GM12865 (cell line): ENCODE measurements around the gene FITM1.

Source experiments
- DNase-seq: peaks from one replicate; pipeline ENCODE4 v3.0.0; 2010; ENCODE audit warnings: low read depth
- H3K4me3 ChIP-seq: 2 replicates; pipeline ENCODE4 v1.5.1; 2011; ENCODE audit warnings: mild to moderate bottlenecking, low read depth, low read length, control low read depth
- TF ChIP-seq, protein P1 (sequence below): IDR thresholded peaks from 2 replicates; pipeline ENCODE4 v1.5.1; 2011; ENCODE audit warnings: low read length, control low read depth, low read depth, inconsistent platforms; ENCODE audit not compliant: insufficient read depth; ENCODE audit errors: missing control alignments

FITM1 gene

GRCh38 chr14:24151404-24152080, 21.1 kb downstream of the FITM1 start:
- no peak for DNase-seq
- TF ChIP-seq, protein P1, sequence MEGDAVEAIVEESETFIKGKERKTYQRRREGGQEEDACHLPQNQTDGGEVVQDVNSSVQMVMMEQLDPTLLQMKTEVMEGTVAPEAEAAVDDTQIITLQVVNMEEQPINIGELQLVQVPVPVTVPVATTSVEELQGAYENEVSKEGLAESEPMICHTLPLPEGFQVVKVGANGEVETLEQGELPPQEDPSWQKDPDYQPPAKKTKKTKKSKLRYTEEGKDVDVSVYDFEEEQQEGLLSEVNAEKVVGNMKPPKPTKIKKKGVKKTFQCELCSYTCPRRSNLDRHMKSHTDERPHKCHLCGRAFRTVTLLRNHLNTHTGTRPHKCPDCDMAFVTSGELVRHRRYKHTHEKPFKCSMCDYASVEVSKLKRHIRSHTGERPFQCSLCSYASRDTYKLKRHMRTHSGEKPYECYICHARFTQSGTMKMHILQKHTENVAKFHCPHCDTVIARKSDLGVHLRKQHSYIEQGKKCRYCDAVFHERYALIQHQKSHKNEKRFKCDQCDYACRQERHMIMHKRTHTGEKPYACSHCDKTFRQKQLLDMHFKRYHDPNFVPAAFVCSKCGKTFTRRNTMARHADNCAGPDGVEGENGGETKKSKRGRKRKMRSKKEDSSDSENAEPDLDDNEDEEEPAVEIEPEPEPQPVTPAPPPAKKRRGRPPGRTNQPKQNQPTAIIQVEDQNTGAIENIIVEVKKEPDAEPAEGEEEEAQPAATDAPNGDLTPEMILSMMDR = no peak

GRCh38 chr14:24155100-24155499, 24.6 kb downstream of the FITM1 start:
- TF ChIP-seq, protein P1 = no peak
- no peak overlapping the region for H3K4me3 ChIP-seq
- no peak for DNase-seq

More at GRCh38 chr14:24151404-24152080, 21.1 kb downstream of the FITM1 start:
- no peak overlapping the region for H3K4me3 ChIP-seq

DNA sequence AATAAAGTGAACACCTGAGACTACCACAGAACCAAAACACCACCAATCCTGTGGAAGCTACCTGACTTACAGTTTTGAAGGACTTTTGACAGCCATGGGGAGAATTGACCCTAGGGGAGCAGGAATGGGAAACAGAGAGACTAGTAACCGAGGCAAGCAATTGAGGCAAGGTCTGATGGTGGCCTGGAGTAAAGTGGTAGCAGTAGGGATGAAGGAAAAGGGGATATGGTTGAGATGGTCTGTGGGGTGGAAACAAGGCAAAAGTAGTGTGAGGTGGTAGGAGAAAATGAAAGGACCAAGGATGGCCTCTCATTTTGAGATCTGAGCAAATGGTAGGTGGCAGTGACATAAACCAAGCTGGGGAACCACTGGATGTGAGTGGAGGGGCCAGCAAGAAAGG, 26.4 kb downstream of the FITM1 start:
- TF ChIP-seq, protein P1 = no peak
- DNase-seq = no peak
- no peak overlapping the region for H3K4me3 ChIP-seq

DNA sequence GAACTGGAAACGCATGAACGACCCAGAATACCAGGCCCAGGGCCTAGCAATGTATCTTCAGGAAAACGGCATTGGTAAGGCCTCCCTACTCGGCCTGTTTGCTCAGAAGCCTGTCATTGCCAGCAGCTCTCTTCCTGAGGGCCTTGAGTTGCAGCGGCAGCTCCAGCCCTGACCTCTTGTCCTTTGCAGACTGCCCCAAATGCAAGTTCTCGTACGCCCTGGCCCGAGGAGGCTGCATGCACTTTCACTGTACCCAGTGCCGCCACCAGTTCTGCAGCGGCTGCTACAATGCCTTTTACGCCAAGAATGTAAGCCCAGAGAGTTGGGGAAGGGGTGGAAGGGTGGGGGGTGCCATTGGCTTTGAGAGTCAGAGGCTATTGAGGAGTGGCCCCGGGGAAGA, 26.9 kb downstream of the FITM1 start:
- H3K4me3 ChIP-seq = no peak overlapping the region
- no peak for DNase-seq
- TF ChIP-seq, protein P1 = no peak

DNA sequence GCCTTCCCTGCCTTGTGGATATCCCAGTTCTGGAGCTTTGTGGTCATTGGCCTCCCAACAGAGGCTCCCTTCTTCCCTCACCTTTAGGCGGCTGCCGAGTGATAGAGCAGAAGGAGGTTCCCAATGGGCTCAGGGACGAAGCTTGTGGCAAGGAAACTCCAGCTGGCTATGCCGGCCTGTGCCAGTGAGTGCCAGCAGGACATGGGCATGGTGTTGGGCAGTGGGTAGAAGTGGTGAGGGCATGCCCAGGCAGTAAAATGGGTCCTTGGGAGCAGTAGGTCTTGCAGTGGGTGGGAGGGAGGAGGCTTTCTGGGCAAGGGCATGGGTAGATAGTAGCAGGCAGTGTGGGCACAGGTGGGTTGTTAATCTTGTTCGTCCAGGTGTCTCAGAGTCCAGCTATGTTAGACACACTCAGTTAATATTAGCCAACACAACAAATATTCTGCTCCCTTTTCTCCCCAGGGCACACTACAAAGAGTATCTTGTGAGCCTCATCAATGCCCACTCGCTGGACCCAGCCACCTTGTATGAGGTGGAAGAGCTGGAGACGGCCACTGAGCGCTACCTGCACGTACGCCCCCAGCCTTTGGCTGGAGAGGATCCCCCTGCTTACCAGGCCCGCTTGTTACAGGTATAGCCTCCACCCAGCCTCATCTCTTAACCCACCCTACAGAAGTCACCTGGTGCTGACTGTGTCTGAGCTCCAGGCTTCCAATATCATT, 29.5 kb downstream of the FITM1 start:
- no peak overlapping the region for H3K4me3 ChIP-seq
- TF ChIP-seq, protein P1 = no peak
- no peak for DNase-seq

DNA sequence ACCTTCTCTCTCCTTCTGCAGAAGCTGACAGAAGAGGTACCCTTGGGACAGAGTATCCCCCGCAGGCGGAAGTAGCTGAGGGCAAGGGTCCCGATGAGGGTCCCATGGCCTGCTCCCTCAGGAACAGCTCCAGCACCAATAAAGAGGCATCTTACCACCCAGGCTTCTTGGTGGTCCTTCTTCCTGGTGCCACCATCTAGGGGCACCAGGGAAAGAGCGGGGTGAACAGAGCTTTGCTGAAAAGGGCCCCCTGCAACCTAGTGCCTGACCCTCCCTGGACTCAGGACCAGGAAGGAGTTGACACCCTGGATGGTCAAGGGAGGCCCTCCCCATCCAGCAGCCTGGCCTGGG, 30.0 kb downstream of the FITM1 start:
- peak overlapping the region; percentile 97 for H3K4me3 ChIP-seq
- DNase-seq = no peak
- TF ChIP-seq, protein P1 = no peak
